Vein endothelial cell (primary cell): ENCODE data around the gene COPA. TPM values are rescaled to one million over a fixed set of nuclear protein-coding genes. Genes with fewer than 3 reads are reported as not detected.

ENCODE experiments used
- small RNA-seq: library from RNA; depleted of rRNA; stranded (forward); fragments of <200 nt; gene quantifications from one replicate; pipeline ENCODE3, GENCODE V24; 2012
- total RNA-seq: library from RNA; depleted of rRNA; stranded (reverse); fragments of >200 nt; gene quantifications from 2 replicates; pipeline ENCODE4 v1.2.3, GENCODE V29; 2012

The COPA gene
- 213 and 223 TPM in 2 replicates for total RNA-seq

DNA sequence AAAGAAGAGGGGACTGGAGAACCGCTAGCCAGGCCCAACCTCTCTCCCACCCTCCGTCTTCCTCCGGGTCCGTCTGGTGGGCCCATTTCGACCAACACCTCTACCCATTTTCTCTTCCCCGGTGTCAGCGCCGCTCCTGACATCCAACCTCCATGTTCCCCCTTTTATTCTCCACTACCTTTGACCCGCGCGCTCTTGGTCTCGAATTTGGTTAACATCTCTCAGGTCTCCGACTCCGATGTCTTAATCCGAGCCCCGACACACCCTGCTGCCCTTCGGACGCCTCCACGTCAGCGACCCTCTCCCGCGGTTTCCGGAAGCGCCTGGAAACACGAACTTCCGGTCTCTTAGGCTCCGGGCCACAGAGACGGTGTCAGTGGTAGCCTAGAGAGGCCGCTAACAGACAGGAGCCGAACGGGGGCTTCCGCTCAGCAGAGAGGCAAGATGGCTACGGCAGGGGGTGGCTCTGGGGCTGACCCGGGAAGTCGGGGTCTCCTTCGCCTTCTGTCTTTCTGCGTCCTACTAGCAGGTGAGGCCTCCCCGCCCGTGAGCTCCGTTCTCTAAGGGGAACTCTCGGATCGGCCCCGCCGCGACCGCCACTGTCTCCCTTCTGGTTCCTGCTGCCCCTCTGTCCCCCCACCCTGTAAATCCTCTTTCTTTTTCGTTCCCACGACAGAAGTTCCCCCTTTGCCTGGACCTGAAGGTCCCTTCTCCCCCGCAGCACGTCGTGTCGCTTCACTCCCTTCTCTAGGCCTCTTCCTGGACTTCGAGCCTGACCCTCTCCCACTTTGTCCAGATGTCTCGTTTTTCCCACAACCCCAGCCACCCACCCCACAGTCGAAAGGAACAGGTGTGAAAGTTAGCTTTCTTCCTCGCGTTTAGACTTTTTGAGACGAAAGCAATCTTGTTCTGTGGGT is at the start of gene COPA, which contains the start of gene NCSTN:
TSS of gene COPA (minus strand) at position 298 of the 917 bp plus-strand sequence. CDS start at position 218, 80 bp downstream.
TSS of gene NCSTN (plus strand) at position 431 of the 917 bp plus-strand sequence. CDS start at position 445, 14 bp downstream.

DNA sequence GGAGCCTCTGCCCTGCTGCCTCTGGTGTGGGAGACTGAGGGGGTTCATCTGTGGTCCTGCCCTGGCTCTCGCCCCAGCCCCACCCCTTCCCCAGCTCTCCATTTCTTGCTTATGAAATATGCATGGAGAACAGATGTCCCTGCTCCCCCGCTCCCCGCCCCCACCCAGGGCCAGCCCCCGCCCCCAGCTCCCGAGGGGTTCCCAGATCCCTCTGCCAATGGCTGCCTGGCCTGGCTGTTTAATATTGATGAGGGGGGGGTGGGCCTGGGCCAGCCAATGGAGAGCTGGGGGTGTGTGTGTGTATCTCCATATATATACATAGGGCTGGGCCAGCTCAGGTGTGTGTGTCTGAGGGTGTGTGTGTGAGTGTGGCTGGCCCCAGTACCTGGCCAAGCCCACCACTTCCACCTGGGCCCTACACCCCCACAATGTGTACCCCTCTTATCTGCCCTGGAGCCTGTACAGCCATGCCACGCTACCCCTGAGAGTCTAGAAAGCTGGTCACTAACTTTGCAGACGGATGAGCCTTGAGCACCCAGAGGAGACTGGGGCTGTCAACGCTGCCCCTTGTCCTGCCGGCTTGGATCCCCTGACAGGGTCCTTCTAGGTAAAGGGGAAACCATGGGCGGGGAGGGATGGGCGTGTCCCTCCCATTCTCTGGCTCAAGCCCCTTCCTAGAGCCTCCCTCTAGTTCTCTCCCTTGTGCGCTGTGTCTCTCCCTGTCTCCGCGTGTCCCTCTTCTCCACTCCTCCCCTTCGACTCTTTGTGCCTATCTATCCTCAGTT is 23.9 kb upstream of the COPA start, which contains the start of gene NHLH1:
TSS of gene NHLH1 (plus strand) at position 341 of the 785 bp plus-strand sequence. CDS start 3,661 bp downstream, outside the sequence.

DNA sequence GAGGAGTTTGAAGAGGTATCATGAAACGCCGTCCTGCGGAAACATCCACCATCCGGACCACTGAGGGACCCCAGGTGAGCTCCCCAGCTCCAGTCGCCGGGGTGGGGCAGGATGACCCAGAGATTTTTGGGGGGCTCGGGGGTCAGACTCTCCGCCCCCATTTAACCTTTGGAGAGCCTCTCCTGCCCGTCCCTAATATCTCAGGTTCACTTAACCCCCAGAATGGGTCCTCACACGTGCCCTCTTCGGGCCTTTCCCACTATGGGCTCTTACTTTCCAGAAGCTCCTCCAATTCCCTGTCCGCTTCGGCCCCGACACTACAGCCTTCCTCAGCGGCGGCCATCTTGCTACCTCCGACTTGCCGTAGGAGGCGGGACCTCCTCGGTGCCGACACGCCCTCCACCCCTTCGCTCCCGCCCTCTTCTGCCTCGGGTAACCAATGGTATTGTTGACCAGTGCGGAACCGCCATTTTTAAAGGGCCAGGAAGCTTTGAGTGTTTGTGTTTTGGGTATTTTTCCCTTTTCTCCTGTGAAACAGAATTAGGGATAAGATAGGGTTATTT is 58.2 kb downstream of the COPA start, which contains the start of gene PEX19:
TSS of gene PEX19 (minus strand) at position 352 of the 563 bp plus-strand sequence. CDS start at position 343, 9 bp downstream.

DNA sequence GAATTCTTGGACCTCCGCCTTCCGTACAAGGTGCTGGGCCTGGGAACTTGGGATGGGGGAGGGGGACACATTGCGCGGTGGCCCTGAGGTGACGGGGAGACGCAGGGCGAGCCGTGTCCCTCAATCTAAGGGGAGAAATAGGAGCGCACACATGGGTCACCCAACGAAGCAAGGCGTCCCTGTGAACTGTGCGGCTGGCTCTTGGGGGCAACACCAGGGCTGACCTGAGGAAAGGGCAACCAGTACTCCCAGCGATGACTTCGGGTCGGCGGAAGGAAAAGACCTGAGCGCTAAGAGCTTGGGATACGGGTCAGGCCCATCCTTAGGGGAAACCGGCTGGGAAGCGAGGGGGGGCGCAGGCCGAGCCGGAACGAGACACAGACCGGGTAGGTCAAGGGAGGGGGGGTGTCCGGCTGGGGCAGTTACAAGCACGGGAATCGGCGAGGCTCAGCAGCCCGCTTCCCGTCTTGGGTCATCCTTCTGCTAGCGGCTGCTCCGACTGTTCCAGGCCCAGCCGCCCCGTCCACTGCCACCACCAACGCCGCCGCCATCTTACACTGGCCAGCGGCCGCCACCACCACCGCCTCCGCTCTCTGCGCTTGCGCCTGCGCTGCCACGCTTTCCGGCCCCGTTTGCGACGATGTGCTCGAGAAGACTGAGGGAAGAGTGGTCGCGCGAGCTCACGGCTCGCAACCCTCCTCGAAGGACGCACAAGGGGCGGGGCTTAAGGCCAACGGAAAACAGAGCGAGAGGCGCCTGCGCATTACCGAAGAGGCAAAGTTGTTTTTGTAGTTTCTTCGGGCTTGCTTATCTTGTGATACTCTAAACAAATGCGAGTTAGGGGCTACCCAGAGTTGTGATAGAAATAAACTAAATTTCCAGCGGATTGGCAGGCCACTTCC is 80.9 kb downstream of the COPA start, which contains the start of gene DCAF8:
TSS of gene DCAF8 (minus strand) at position 657 of the 902 bp plus-strand sequence. CDS start 18,541 bp downstream, outside the sequence.

Small RNA genes lying within 50 kb of the gene (small RNA-seq; reads per million reads assigned to genes)
- gene RF00019 (not detected), gene RNU4-42P (not detected)

Other genes with a start within 250 kb of the COPA start
- gene IGSF8, start 244.6 kb downstream of the COPA start, total RNA-seq = 7.6 and 7.8 TPM in 2 replicates
- gene ATP1A2, start 227.5 kb downstream of the COPA start, total RNA-seq = not detected in 2 replicates
- not detected in 2 replicates for gene ATP1A4, start 191.6 kb downstream of the COPA start, total RNA-seq
- not detected in 2 replicates for gene CASQ1, start 152.7 kb downstream of the COPA start, total RNA-seq
- gene PEA15, start 137.9 kb downstream of the COPA start, total RNA-seq = 198 and 211 TPM in 2 replicates
- gene DCAF8, start 80.7 kb downstream of the COPA start, total RNA-seq = 93.4 and 105 TPM in 2 replicates
- gene PEX19, start 58.1 kb downstream of the COPA start, total RNA-seq = 36.9 and 37.9 TPM in 2 replicates
- gene NCSTN, start 133 bp upstream of the COPA start, total RNA-seq = 112 and 163 TPM in 2 replicates
- 0.19 and 0.33 TPM in 2 replicates for gene NHLH1, start 23.8 kb upstream of the COPA start, total RNA-seq
- gene VANGL2, start 57.3 kb upstream of the COPA start, total RNA-seq = not detected in 2 replicates
- not detected in 2 replicates for gene SLAMF6, start 180.0 kb upstream of the COPA start, total RNA-seq
- not detected in 2 replicates for gene CD84, start 236.2 kb upstream of the COPA start, total RNA-seq